Astrocyte of the cerebellum (primary cell): Measurements from ENCODE around the gene PLA2G4A.

Experiments
- DNase-seq: peaks from one replicate; pipeline ENCODE4 v3.0.0-alpha.2; 2011; ENCODE audit warnings: low read depth
- H3K4me3 ChIP-seq: 2 replicates; pipeline ENCODE4 v1.5.1; 2011; ENCODE audit warnings: mild to moderate bottlenecking, low read depth, low read length, moderate library complexity
- in situ Hi-C: cut with HindIII; loops from 2 replicates; pipeline ENCODE4 v1.10.0; 2017; ENCODE audit warnings: low sequenced_read_pairs
- TF ChIP-seq, protein P1 (sequence below): IDR thresholded peaks from 2 replicates; pipeline ENCODE4 v1.5.1; 2012; ENCODE audit warnings: low read length, low read depth, moderate library complexity, mild to moderate bottlenecking; ENCODE audit errors: missing control alignments

PLA2G4A gene

DNA sequence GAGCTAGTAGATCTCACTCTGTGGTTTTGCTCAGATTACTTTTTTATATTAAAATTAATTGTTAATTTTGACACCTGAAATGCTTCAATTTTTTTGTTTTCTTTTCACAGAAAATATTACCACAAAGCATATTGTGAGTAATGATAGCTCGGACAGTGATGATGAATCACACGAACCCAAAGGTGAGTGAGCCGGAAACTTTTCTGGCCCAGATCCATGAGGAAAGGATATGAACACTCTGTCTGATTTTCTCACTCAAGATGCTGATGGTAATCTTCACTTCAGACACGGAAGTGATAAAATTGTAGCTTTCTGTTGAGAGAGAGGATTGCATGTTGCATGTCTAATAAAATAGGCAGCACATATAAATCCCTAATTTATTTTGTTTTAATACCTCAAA is 121.8 kb downstream of the PLA2G4A start:
- TF ChIP-seq, protein P1, sequence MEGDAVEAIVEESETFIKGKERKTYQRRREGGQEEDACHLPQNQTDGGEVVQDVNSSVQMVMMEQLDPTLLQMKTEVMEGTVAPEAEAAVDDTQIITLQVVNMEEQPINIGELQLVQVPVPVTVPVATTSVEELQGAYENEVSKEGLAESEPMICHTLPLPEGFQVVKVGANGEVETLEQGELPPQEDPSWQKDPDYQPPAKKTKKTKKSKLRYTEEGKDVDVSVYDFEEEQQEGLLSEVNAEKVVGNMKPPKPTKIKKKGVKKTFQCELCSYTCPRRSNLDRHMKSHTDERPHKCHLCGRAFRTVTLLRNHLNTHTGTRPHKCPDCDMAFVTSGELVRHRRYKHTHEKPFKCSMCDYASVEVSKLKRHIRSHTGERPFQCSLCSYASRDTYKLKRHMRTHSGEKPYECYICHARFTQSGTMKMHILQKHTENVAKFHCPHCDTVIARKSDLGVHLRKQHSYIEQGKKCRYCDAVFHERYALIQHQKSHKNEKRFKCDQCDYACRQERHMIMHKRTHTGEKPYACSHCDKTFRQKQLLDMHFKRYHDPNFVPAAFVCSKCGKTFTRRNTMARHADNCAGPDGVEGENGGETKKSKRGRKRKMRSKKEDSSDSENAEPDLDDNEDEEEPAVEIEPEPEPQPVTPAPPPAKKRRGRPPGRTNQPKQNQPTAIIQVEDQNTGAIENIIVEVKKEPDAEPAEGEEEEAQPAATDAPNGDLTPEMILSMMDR = no peak

DNA sequence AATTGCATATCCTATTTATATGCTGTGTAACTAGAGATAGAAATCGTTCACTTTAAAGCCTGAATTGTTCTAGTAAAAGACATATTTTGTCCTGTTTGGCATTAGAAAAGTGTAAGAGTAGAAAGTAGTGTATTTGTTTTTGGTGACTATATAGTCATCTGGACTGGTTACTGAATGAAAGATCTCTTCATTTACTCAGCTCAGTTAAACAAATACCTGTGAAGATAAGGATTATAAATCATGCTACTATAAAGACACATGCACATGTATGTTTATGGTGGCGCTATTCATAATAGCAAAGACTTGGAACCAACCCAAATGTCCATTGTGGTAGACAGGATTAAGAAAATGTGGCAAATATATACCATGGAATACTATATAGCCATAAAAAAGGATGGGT is 125.1 kb downstream of the PLA2G4A start:
- in situ Hi-C loops = no loop called here
- H3K4me3 ChIP-seq = no peak overlapping the region
- DNase-seq = no peak
- TF ChIP-seq, protein P1 = no peak

More for the DNA sequence above, 121.8 kb downstream of the PLA2G4A start:
- H3K4me3 ChIP-seq = no peak overlapping the region
- in situ Hi-C loops = no loop called here
- DNase-seq = no peak

DNA sequence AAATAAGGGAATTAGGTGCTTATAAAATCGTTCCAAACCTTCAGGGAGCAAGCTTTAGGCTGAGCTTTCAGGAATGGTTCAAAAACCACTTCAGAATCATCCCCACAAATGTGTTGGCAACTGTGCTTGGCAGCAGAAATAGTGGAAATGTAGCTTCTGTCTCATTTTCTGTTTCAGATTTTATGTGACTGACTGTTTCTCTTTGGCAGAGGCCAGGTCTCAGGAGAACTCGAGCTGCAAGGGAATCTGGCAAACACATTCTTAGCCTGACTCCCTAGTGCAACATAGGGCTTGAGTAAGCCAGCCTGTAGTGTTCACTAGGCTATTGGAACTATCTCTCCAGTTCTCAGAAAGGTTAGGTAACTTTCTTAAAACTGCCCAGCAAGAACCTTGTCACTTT is 128.6 kb downstream of the PLA2G4A start:
- H3K4me3 ChIP-seq = no peak overlapping the region
- no peak for DNase-seq
- TF ChIP-seq, protein P1 = no peak
- in situ Hi-C loops = no loop called here

DNA sequence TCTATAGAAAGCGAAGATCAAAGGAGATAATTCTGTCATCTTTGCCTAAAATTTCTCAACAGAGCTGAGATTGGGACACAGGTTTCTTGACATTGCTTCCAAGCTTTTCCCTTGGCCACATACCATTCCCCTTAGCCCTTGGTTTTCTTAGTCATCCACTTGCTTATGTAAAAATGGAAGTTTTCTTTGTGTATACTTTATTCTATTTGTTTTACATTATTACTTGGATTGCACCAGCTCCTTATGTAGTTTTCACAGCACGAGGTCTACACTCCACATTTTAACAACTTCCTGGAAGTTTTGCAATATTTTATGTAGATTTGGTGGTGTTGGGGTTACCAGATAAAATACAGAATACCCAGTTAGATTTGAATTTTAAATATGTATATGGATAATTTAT is 129.8 kb downstream of the PLA2G4A start:
- H3K4me3 ChIP-seq = no peak overlapping the region
- DNase-seq = no peak
- TF ChIP-seq, protein P1 = no peak
- in situ Hi-C loops = no loop called here

DNA sequence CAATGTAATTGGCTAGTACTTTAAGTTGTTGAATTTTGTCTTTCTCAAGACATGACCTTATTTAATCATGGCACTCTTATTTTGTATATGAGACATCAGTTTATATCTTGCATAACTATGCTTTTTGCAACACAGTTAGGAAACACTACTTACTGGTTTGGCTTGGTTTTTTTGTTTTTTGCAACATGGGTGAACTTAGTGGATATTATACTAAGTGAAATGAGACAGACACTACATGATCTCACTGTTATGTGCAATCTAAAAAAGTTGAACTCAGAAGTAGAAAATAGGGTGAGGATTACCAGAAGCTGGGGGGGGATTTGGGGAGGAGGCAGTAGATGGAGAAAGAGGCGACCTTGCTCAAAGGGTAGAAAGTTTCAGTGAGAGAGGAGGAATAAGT is 132.1 kb downstream of the PLA2G4A start:
- in situ Hi-C loops = no loop called here
- no peak overlapping the region for H3K4me3 ChIP-seq
- no peak for DNase-seq
- TF ChIP-seq, protein P1 = no peak

DNA sequence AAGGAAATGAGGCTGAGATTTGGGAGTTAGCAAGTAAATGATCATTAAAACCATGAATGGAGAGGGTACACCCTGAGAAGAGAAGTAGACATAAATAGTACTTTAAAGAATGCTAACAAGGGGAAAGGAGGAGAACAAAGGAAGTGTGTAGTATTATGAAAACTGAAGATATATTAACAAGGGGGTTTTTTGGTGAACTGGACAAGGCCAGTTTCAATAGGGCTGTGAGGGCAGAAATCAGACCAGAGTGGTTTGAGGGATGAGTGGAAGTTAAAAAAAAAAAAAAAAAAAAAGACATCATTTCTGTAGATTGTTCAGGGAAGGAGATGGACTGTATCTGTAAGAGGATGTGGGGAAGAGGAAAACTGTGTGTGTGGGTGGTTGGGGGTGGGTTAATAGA is 137.1 kb downstream of the PLA2G4A start:
- no peak overlapping the region for H3K4me3 ChIP-seq
- in situ Hi-C loops = no loop called here
- no peak for DNase-seq
- TF ChIP-seq, protein P1 = no peak

DNA sequence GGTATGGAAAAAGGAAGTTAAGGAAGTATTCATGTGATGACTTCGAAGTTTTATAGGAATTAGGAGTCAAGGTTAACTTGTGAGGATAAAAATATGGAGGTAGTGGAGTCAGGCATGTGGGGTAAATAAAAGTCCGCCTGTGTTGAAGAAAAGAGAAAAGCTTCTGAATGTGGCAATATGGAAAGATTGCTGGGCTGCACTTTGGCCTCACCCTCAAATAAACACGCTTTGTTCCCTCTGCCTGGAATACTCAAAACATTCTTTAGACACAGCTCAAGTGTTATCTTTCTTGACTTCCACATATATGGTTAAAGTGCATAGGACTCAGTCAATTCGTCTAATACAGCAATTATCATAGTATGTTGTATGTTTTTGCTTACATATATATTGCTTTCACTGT is 137.7 kb downstream of the PLA2G4A start:
- H3K4me3 ChIP-seq = no peak overlapping the region
- TF ChIP-seq, protein P1 = no peak
- no peak for DNase-seq
- in situ Hi-C loops = no loop called here
